ENCODE measurements around the gene ARHGAP24.

Gene ARHGAP24

DNA sequence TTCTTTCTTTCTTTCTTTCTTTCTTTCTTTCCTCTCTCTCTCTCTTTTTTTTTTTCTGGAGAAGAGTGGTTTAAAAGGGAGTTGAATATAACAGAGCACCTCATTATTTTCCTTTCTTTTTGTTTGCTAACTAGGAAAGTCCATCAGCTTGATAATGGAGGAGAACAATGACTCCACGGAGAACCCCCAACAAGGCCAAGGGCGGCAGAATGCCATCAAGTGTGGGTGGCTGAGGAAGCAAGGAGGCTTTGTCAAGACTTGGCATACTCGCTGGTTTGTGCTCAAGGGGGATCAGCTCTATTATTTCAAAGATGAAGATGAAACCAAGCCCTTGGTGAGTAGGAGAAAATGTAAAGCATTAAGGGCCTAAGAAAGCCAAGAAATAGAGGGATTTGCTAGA, 95.4 kb downstream of the ARHGAP24 start:
- DNase-seq: no peak
- intact Hi-C loops (cut with DNase I): no loop called here

- no peak for DNase-seq
- intact Hi-C loops (cut with DNase I): no loop called here
Observed at GRCh38 chr4:85571008-85571407, 96.1 kb downstream of the ARHGAP24 start.

GRCh38 chr4:85573270-85573669, 98.3 kb downstream of the ARHGAP24 start:
- DNase-seq: no peak
- intact Hi-C loops (cut with DNase I): no loop called here

DNA sequence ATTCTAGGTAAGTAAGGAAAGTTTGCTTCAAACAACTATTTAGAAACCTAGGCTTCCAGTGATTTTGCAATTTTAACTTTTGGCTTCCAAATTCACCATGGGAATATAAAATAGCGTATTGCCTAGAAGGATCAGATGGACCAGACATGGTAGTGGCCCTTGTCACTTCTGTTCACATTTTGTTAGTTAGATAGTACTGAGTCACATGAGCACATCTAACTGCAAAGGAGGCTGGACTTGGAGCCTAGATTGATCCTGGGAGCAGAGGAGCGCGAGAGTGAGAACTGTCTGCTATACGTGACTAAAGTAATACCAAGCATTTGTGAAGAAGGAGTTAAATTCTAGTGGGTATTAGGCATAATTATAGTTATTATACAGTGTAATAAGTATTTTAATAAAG, 102.4 kb downstream of the ARHGAP24 start:
- DNase-seq: no peak
- intact Hi-C loops (cut with DNase I): no loop called here

- no peak for DNase-seq
- intact Hi-C loops (cut with DNase I): no loop called here
Observed at GRCh38 chr4:85579942-85580341, 105.0 kb downstream of the ARHGAP24 start.

- intact Hi-C loops (cut with DNase I): no loop called here
- DNase-seq: no peak
Observed at GRCh38 chr4:85580489-85580888, 105.5 kb downstream of the ARHGAP24 start.

GRCh38 chr4:85587952-85588351, 113.0 kb downstream of the ARHGAP24 start:
- intact Hi-C loops (cut with DNase I): no loop called here
- DNase-seq: no peak

DNA sequence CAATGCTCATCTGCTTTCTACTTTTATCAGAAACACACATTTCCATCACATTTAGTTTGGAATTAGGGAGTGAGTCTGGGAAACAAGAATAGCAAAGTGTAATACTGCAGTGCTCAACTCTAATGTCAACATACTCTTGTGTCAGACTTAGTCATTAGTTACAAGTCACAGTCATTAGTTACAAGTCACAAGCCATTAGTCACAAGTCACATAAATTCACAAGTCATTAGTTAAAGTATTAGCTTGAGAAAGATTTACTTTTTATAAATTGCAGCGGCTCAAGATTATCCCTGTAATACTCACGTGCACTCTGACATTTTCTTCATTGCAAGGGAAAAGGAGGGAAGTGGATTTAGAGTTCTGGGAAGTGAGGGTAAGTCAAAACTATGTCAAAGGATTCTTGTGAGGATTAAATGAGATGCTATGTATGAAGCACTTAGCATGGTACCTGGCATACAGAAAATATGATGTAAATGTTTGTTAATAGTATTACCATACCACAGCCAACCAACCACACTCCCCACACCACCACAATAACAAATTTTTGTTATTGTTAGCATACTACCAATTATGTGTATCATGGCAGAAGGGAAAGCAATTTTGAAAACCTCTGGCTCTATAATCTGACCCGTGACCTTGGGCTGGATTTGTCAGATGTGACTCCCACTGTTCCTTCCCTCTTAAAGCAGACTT, 116.6 kb downstream of the ARHGAP24 start:
- DNase-seq: no peak

GRCh38 chr4:85595098-85595775, 120.3 kb downstream of the ARHGAP24 start:
- DNase-seq: no peak
- intact Hi-C loops (cut with DNase I): no loop called here

More for the DNA sequence above, 116.6 kb downstream of the ARHGAP24 start:
- intact Hi-C loops (cut with DNase I): no loop called here

GRCh38 chr4:85595796-85596559, 121.0 kb downstream of the ARHGAP24 start:
- intact Hi-C loops (cut with DNase I): no loop called here
- DNase-seq: no peak

GRCh38 chr4:85598936-85599335, 124.0 kb downstream of the ARHGAP24 start:
- intact Hi-C loops (cut with DNase I): no loop called here
- no peak for DNase-seq

- DNase-seq: no peak
- intact Hi-C loops (cut with DNase I): no loop called here
Observed at GRCh38 chr4:85600501-85600900, 125.6 kb downstream of the ARHGAP24 start.

- no peak for DNase-seq
- intact Hi-C loops (cut with DNase I): no loop called here
Observed at GRCh38 chr4:85603437-85604336, 128.7 kb downstream of the ARHGAP24 start.

DNA sequence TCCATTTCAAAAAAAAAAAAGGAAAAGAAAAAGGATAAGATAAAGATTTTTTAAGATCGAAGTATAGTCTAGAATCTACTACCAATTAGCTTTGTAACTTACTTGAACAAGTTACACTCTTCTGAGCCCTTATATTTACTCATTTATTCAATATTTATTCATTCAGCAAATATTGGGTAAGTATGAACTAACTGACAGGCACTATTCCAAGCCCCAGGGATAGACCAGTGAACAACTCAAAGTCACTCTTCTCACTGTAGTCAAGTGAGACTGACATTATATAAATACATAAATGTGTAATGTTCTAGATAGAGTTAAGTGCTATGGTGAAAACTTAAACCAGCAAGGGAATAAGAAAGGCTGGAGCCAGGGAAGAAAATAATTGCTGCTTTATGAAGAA, 131.6 kb downstream of the ARHGAP24 start:
- intact Hi-C loops (cut with DNase I): no loop called here
- no peak for DNase-seq

DNA sequence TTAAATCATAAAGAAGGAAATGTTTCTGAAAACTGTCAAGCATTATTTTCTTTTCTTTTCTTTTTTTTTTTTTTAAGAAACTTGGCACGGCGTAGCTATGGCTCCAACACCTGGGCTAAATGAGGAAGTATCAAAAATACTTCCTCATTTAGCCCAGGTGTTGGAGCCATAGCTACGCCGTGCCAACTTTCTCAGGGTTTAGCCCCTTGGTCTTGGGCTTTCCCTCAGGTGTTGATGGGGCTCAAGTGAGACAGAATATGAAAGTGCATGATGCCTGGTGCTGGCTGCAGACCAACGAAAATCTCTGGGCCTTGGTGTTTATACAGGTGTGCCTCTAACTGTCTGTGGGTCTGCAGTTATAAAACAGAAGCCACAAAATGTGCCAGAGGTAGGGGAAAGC, 132.7 kb downstream of the ARHGAP24 start:
- intact Hi-C loops (cut with DNase I): no loop called here
- DNase-seq: no peak

DNA sequence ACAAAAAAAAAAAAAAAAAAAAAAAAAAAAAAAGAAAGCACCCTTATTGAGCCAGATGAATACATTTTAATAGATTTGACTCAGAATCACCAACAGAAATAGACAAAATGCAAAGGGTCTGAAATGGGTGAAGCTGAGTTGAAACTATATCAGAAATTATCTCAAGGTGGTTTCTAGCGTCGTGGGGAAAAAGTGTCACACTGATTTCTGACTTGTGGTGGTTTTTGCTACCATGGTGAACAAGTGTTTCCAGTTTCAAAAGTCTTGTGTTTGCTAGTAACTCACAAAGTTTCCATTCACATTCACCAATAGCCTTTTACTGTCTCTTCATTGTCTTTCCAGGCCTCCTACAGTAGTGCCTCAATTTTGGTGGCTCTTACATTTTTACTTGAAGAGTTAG, 135.5 kb downstream of the ARHGAP24 start:
- DNase-seq: no peak
- intact Hi-C loops (cut with DNase I): no loop called here

DNA sequence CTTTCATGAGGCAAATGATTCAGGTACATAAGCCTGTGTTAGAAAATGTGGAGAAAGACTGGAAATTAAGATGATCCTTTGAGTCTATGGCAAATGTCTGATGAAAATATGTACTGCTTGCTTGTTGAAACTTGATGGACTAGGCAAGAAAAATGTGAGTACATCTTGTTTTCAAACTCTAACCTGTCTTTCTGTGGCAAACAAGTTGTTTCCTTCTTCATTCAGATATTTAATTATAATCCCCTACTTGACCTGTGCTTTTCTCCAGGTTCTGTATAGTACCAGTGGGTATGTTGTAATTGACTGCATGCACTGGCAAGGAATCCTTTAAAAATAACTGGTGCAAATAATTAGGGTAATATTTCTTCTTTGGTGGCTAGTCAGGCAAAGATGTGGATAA, 136.7 kb downstream of the ARHGAP24 start:
- no peak for DNase-seq
- intact Hi-C loops (cut with DNase I): no loop called here

- DNase-seq: no peak
- intact Hi-C loops (cut with DNase I): no loop called here
Observed at GRCh38 chr4:85613901-85614300, 139.0 kb downstream of the ARHGAP24 start.

GRCh38 chr4:85615952-85616351, 141.0 kb downstream of the ARHGAP24 start:
- intact Hi-C loops (cut with DNase I): no loop called here
- DNase-seq: no peak

DNA sequence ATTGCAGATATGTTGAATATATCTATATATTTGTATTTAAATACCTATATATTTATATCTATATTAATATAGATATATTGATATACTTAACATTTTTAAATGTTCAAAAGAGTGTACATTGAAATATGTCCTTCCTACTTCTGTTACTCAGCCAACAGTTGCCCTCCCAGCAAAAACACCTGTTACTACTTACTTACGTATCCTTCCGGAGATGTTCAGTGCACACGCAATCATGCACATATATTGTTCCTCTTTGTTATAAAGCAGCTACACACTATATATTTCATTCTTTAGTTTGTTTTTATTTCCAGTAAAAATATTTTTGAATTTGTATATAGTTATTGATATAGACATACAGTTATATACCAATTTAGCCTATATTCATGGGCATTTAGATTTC, 142.3 kb downstream of the ARHGAP24 start:
- DNase-seq: no peak
- intact Hi-C loops (cut with DNase I): no loop called here

GRCh38 chr4:85632981-85633380, 158.0 kb downstream of the ARHGAP24 start:
- intact Hi-C loops (cut with DNase I): no loop called here
- no peak for DNase-seq
